Natural killer cell treated with Interleukin-12 subunit alpha and Interleukin-12 subunit beta and Interleukin-15 and Interleukin-18, amount 100 ng/mL, for 72 hours (primary cell): ENCODE results near the gene NHP2. TPM values are rescaled to one million over a fixed set of nuclear protein-coding genes. Genes with fewer than 3 reads are reported as not detected.

Source experiments
- ATAC-seq, 2 donors: fragments of 150-1000 bp; cut with Tn5 transposase in 1 of 2; sonication (Bioruptor Pico), chemical (Tn5 transposase) in 1 of 2; 2 replicates each; pipeline ENCODE4 v1.10.0; 2021
- DNase-seq: peaks from one replicate; pipeline ENCODE4 v3.0.0; 2022; ENCODE audit warnings: low spot score
- H3K27ac Mint-ChIP-seq, 2 donors: 1 replicate in 1 of 2; 2 replicates in 1 of 2; pipeline ENCODE4 v1.8.0; 2022; ENCODE audit warnings: mixed read lengths in 2 of 2, mild to moderate bottlenecking in 1 of 2, moderate library complexity in 1 of 2
- H3K27me3 Mint-ChIP-seq, 2 donors: 1 replicate in 1 of 2; 2 replicates in 1 of 2; pipeline ENCODE4 v1.8.0; 2022; ENCODE audit warnings: mixed read lengths in 2 of 2
- H3K36me3 Mint-ChIP-seq: one replicate; pipeline ENCODE4 v1.8.0; 2022; ENCODE audit warnings: mixed read lengths
- H3K4me1 Mint-ChIP-seq, 2 donors: 1 replicate in 1 of 2; 2 replicates in 1 of 2; pipeline ENCODE4 v1.8.0; 2022; ENCODE audit warnings: low read depth in 2 of 2, mixed read lengths in 2 of 2, mild to moderate bottlenecking in 1 of 2
- H3K4me3 Mint-ChIP-seq: one replicate; pipeline ENCODE4 v1.8.0; 2022; ENCODE audit warnings: mixed read lengths
- H3K9me3 Mint-ChIP-seq: 2 replicates; pipeline ENCODE4 v1.8.0; 2022; ENCODE audit warnings: mixed read lengths
- total RNA-seq, 2 donors: library from RNA; stranded (reverse); gene quantifications; one replicate each; pipeline ENCODE4 v1.2.3, GENCODE V29; 2022

The NHP2 gene
- total RNA-seq, 2 donors from 2014 or later = 139 to 196 TPM

DNA sequence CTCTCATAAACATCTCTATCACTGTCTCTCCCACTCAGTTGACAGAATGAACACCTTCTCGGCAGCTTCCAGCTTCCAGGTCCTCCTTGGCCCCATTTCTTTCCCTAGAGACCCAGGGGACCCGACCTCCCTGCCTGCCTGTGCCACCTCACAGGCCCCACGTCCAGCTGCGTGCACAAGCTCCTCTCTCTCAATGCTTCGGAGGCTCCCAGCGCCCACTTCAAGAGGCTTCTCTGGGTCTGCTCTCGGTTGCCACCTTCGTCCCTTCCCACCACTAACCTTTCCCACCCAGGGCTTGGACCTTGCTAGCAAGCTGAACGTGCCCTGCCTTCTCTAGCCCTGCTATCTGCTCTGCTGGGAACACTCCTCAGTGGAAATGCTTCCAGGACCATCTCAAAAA is 43.2 kb downstream of the NHP2 start:
- Mint-ChIP-seq H3K4me3 (no peak overlapping the region), H3K27ac (peak overlapping the region in 1 of 2 donors; percentile 6), H3K9me3 (no peaks in the 10 kb centered on the region), H3K27me3 (peaks cover 17 to 29% of the 10 kb centered on the region in 2 donors), H3K4me1 (peaks cover 15 to 16% of the 10 kb centered on the region in 2 donors), H3K36me3 (no peaks in the 10 kb centered on the region)
- DNase-seq (no peak), ATAC-seq (no peak)

DNA sequence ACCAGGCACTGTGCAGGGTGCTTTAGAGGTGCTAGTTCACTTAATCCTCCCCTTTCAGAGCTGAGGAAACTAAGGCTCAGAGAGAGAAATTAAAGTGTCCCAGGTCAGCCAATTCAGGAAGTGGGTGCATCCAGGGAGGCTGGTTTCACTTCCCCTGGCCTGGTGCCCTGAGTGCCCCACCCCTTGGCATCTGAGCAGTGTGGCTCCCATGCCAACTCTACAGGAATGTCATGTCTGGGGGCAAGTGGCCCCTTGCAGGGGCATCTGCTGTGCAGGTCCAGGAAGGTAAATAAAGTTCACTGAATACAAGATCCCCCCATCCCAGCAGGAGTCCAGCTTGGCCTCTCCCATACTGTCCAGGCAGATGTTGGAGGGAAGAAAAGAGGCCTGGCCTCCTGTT is 44.7 kb downstream of the NHP2 start:
- H3K27me3 Mint-ChIP-seq = peaks cover 17 to 29% of the 10 kb centered on the region in 2 donors
- no peaks in the 10 kb centered on the region for H3K9me3 Mint-ChIP-seq
- no peak overlapping the region for H3K4me3 Mint-ChIP-seq
- ATAC-seq (no peak), DNase-seq (peak; percentile 54)
- peaks cover 3 to 5% of the 10 kb centered on the region in 2 donors for H3K4me1 Mint-ChIP-seq
- H3K27ac Mint-ChIP-seq = no peak overlapping the region
- no peaks in the 10 kb centered on the region for H3K36me3 Mint-ChIP-seq

DNA sequence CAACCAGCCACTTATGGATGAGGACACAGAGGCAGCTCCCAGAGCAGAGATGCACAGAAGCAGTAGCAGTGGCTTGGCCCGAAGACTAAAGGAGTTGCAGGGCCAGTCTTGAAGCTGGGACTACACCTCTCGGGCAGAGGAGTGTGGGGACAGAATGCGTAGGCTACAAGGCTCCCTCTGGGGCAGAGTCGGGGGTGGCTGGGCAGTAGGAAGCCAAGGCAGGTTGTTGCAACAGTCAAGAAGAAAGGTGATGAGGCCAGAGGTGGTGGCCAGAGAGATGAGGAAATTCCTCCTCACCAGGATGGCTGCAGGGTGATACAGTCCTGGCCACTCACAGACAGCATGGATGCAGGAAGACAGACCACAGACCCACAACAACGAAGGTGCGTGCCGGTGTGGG is 45.2 kb downstream of the NHP2 start:
- Mint-ChIP-seq H3K9me3 (no peaks in the 10 kb centered on the region), H3K4me3 (no peak overlapping the region), H3K27me3 (peaks cover 17 to 29% of the 10 kb centered on the region in 2 donors), H3K4me1 (peaks cover 3 to 5% of the 10 kb centered on the region in 2 donors), H3K36me3 (no peaks in the 10 kb centered on the region), H3K27ac (no peak overlapping the region)
- ATAC-seq (no peak), DNase-seq (peak; percentile 31)

DNA sequence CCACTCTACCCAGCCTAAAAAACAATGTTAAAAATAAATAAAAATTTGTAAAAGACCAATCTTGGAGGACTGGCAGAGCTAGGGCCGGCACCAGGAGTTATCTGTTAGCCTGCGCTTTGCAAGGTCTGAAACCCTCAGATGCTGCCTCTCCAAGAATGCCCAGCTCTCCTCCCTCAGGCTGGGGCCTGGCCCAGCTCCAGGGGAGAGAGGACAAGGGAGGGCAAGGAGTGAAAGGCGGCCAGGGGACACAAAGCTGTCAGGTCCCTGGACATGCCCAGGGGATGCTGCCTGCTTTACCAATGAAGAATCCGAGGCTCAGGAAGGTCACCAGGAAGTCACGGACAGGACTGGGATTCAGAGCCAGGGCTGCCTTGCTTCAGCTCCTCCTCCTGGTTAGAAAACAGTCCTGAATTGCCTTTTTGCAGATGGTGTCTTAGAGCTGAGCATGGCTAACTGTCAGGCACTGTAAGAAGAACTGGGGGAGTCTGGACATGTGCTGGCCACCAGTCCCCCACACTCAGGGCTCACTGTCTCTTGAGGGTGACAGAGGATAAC is 45.9 kb downstream of the NHP2 start:
- Mint-ChIP-seq H3K4me1 (peaks cover under 1 to 2% of the 10 kb centered on the region in 2 donors), H3K27ac (no peak overlapping the region), H3K36me3 (no peaks in the 10 kb centered on the region), H3K27me3 (peaks cover 15 to 27% of the 10 kb centered on the region in 2 donors), H3K9me3 (no peaks in the 10 kb centered on the region), H3K4me3 (no peak overlapping the region)
- DNase-seq (peak; percentile 37), ATAC-seq (no peak)

DNA sequence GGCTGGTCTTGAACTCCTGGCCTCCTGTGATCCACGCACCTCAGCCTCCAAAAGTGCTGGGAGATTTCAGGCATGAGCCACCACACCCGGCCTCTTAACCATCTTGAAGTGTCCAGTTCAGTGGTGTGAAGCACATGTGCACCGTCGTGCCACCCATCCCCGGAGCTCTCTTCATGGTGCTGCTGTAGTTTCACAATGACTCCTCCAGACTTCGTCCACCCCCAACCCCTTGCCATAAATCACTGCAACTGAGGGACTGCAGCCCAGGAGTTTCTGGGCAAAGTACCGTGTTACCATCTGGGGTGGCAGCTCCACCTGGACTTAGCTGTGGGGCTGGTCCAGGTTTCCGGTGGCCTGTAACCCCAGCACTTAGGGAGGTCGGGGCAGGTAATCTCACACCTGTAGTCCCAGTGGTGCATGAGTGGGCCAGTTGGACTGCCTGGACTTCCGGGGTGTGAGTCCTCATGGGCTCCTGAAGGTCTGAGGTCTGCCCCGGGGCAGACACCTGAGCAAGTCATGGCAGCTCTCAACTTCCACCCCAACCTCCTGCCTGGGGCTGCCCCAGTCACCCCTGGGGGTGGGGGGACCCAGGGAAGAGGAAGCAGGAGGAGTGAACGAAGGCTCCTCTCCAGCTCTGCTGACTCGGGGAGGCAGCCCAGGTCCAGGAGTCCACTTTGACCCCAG is 47.0 kb downstream of the NHP2 start:
- no peaks in the 10 kb centered on the region for H3K9me3 Mint-ChIP-seq
- peak; percentile 54 for DNase-seq
- no peak overlapping the region for H3K27ac Mint-ChIP-seq
- no peak overlapping the region for H3K4me3 Mint-ChIP-seq
- H3K27me3 Mint-ChIP-seq = peaks cover 12 to 15% of the 10 kb centered on the region in 2 donors
- no peaks in the 10 kb centered on the region for H3K36me3 Mint-ChIP-seq
- peak in 1 of 2 donors; percentile 13 for ATAC-seq
- H3K4me1 Mint-ChIP-seq = no peaks in the 10 kb centered on the region

DNA sequence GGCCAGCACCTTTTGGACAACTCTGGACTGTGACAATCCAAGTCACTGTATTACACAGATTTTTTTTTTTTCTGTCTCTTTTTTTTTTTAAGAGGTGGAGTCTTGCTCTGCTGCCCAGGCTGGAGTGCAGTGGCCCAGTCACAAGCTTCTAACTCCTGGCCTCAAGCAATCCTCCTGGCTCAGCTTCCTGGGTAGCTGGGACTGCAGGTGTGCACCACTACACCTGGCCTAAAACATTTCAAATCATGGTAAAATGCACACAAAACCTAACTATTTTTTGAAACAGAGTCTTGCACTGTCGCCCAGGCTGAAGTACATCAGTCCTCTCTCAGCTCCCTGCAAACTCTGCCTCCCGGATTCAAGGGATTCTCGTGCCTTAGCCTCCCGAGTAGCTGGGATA is 47.6 kb downstream of the NHP2 start:
- peaks cover 12 to 15% of the 10 kb centered on the region in 2 donors for H3K27me3 Mint-ChIP-seq
- H3K4me1 Mint-ChIP-seq = no peaks in the 10 kb centered on the region
- no peaks in the 10 kb centered on the region for H3K36me3 Mint-ChIP-seq
- DNase-seq = no peak
- H3K27ac Mint-ChIP-seq = no peak overlapping the region
- no peaks in the 10 kb centered on the region for H3K9me3 Mint-ChIP-seq
- no peak for ATAC-seq
- no peak overlapping the region for H3K4me3 Mint-ChIP-seq

DNA sequence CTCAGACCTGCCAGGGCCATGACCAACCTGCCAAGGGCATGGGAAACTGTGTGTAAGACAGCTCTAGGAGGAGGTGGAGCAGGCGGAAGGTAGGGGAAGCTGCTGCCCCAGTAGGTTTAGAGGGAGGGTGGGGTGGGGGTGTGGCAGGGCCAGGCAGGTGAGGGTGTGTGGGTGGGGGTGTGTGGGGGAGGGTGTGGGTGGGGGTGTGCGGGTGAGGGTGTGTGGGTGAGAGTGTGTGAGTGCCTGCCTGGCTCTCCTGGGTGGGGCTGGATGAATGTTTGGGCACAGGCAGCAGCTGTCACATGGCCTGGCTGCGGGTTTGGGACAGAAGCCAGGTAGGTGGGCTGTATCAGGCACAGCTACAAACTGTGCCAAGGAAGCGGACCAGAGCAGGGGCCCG is 49.2 kb downstream of the NHP2 start:
- Mint-ChIP-seq H3K4me3 (no peak overlapping the region), H3K4me1 (peaks cover 0 to 2% of the 10 kb centered on the region in 2 donors), H3K27ac (no peak overlapping the region), H3K36me3 (no peaks in the 10 kb centered on the region), H3K27me3 (peaks cover 5 to 7% of the 10 kb centered on the region in 2 donors), H3K9me3 (no peaks in the 10 kb centered on the region)
- no peak for ATAC-seq
- DNase-seq = no peak

DNA sequence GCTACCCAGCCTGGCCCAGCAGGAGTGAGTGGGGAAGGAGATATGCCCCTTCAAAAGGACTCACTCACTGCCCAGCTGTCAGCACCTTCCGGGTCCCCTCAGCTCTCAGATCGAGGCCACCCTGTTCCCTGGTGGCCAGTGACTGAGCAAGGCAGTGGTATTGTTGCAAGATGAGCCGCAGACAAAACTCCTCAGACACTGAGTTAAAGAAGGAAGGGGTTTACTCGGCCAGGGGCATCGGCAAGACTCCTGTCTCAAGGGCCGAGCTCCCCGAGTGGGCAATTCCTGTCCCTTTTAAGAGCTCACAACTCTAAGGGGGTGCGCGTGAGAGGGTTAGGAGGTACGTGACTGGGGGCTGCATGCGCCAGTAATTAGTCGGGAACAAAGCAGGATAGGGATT is 50.1 kb downstream of the NHP2 start:
- Mint-ChIP-seq H3K4me3 (no peak overlapping the region), H3K27me3 (peaks cover 5 to 7% of the 10 kb centered on the region in 2 donors), H3K4me1 (peaks cover 0 to 2% of the 10 kb centered on the region in 2 donors), H3K9me3 (no peaks in the 10 kb centered on the region), H3K27ac (peak overlapping the region in 1 of 2 donors; percentile 78), H3K36me3 (no peaks in the 10 kb centered on the region)
- no peak for ATAC-seq
- no peak for DNase-seq

Other genes starting within 250 kb of the NHP2 start
- not detected for gene PROP1, start 157.6 kb downstream of the NHP2 start, total RNA-seq
- gene N4BP3, start 40.4 kb downstream of the NHP2 start, total RNA-seq = under 1 TPM; 0.20 to 0.26 TPM
- 10 to 100 TPM; 19.9 to 29.2 TPM for gene RMND5B, start 22.9 kb downstream of the NHP2 start, total RNA-seq
- not detected for gene GMCL2, start 33.5 kb upstream of the NHP2 start, total RNA-seq
- gene HNRNPAB, start 50.6 kb upstream of the NHP2 start, total RNA-seq = 100 to 1,000 TPM; 314 to 481 TPM
- 100 to 1,000 TPM; 133 to 191 TPM for gene PHYKPL, start 78.9 kb upstream of the NHP2 start, total RNA-seq